ENCODE data around the gene SLX9.

- TF ChIP-seq CTCF (IDR thresholded peaks at IDR 0.05; ENCODE audit: low read length) = no peak
- no peak for TF ChIP-seq EZH2 (IDR thresholded peaks at IDR 0.05; ENCODE audit: borderline replicate concordance, low read length)
These were observed 78.6 kb downstream of the SLX9 start for GRCh38 chr21:45018131-45019075.
